ENCODE measurements around the gene PPP2R2C. TPM values are rescaled to one million over a fixed set of nuclear protein-coding genes. Genes with fewer than 3 reads are reported as not detected.

PPP2R2C gene
- total and polyA plus RNA-seq, 12 donors, result 0.14 to 10.6 (median 4.2) TPM

GRCh38 chr4:6499238-6499600, 26.8 kb upstream of the PPP2R2C start:
- peaks cover 0 to 8% (median 2%) of the 10 kb centered on the region in 11 donors for H3K9me3 ChIP-seq
- H3K27ac ChIP-seq, result no peak overlapping the region
- H3K4me1 ChIP-seq, result no peaks in the 10 kb centered on the region
- intact Hi-C loops (cut with DNase I), result no loop called here
- DNase-seq (no peak), ATAC-seq (no peak)
- H3K27me3 ChIP-seq, result peaks cover 0 to 24% (median 6%) of the 10 kb centered on the region in 7 donors
- 74 to 76% methylated on average over 6 of the region's 6 CpGs for WGBS, 2 donors
- no peak for TF ChIP-seq CTCF (IDR thresholded peaks at IDR 0.05)
- no peaks in the 10 kb centered on the region for H3K36me3 ChIP-seq
- H3K4me3 ChIP-seq, result no peak overlapping the region

- no peak for TF ChIP-seq CTCF (IDR thresholded peaks at IDR 0.05)
- intact Hi-C loops (cut with DNase I), result no loop called here
These were observed 26.3 kb upstream of the PPP2R2C start for GRCh38 chr4:6498511-6499237.

GRCh38 chr4:6497796-6498195, 25.4 kb upstream of the PPP2R2C start:
- peaks cover 0 to 38% (median 11%) of the 10 kb centered on the region in 7 donors for H3K27me3 ChIP-seq
- no peaks in the 10 kb centered on the region for H3K9me3 ChIP-seq
- DNase-seq (no peak), ATAC-seq (no peak)
- H3K4me3 ChIP-seq, result no peak overlapping the region
- H3K27ac ChIP-seq, result no peak overlapping the region
- no peaks in the 10 kb centered on the region for H3K36me3 ChIP-seq
- WGBS, 2 donors, result 88 to 89% methylated on average over 8 of the region's 8 CpGs
- TF ChIP-seq CTCF (IDR thresholded peaks at IDR 0.05), result no peak
- no peaks in the 10 kb centered on the region for H3K4me1 ChIP-seq
- intact Hi-C loops (cut with DNase I), result no loop called here

More at GRCh38 chr4:6498511-6499237, 26.3 kb upstream of the PPP2R2C start:
- no peak for ATAC-seq
- Histone ChIP-seq H3K27me3 (peaks cover 0 to 29% (median 11%) of the 10 kb centered on the region in 7 donors), H3K4me1 (no peaks in the 10 kb centered on the region), H3K9me3 (peaks cover 0 to 3% (median 0%) of the 10 kb centered on the region in 11 donors), H3K27ac (no peak overlapping the region), H3K4me3 (no peak overlapping the region), H3K36me3 (no peaks in the 10 kb centered on the region)
- no peak for DNase-seq
- WGBS, 2 donors, result 57% methylated on average over 11 of the region's 11 CpGs

- 88 to 94% methylated on average over 5 of the region's 5 CpGs for WGBS, 2 donors
- DNase-seq, result no peak
- ATAC-seq, result no peak
- Histone ChIP-seq H3K27me3 (peaks cover 0 to 47% (median 13%) of the 10 kb centered on the region in 7 donors), H3K36me3 (no peaks in the 10 kb centered on the region), H3K27ac (no peak overlapping the region), H3K4me3 (no peak overlapping the region), H3K9me3 (peaks cover 0 to 11% (median 0%) of the 10 kb centered on the region in 11 donors), H3K4me1 (no peaks in the 10 kb centered on the region)
- intact Hi-C loops (cut with DNase I), result no loop called here
- TF ChIP-seq CTCF (IDR thresholded peaks at IDR 0.05), result no peak
These were observed 23.3 kb upstream of the PPP2R2C start for GRCh38 chr4:6495736-6496135.
